Hindlimb muscle (tissue), 1 donor: ENCODE results near the gene P2RX6. TPM values are rescaled to one million over a fixed set of nuclear protein-coding genes. Genes with fewer than 3 reads are reported as not detected.
"Not testable (repeated sequence)": the region's sequence is repeated elsewhere in the genome, so short reads cannot be mapped to it uniquely, and the experiment has no call there.

Source experiments
- DNase-seq: peaks from one replicate; pipeline ENCODE4 v3.0.0-alpha.2; 2013
- polyA plus RNA-seq: library from polyadenylated mRNA; unstranded; fragments of 120-200 nt; gene quantifications from one replicate; pipeline ENCODE4 v1.2.1, GENCODE V29; 2013; ENCODE audit not compliant: insufficient read length

The P2RX6 gene
- polyA plus RNA-seq, 1 donor: 28.1 TPM

DNA sequence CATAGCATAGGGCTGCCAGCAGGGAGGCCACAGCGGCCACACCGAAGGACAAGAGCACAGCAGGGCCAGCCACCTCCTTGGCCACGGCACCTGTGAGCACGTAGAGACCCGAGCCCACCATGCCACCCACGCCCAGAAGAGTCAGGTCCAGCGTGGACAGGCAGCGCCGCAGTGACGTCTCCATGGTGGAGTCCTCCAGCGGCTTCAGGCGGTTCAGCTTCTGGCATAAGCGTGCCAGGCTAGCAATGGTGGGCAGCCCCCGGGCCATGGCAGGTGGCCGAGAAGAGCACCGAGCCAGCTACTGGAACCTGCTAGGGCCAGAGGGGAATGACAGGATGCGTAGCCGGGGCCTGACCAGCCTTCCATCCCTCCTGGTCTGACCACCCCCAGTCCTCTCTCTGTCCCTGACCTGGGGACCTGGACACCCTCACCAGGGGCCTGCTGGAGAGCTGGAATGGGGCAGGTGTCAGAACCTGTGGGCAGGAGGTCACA, 16.6 kb downstream of the P2RX6 start:
- DNase-seq: no peak

DNA sequence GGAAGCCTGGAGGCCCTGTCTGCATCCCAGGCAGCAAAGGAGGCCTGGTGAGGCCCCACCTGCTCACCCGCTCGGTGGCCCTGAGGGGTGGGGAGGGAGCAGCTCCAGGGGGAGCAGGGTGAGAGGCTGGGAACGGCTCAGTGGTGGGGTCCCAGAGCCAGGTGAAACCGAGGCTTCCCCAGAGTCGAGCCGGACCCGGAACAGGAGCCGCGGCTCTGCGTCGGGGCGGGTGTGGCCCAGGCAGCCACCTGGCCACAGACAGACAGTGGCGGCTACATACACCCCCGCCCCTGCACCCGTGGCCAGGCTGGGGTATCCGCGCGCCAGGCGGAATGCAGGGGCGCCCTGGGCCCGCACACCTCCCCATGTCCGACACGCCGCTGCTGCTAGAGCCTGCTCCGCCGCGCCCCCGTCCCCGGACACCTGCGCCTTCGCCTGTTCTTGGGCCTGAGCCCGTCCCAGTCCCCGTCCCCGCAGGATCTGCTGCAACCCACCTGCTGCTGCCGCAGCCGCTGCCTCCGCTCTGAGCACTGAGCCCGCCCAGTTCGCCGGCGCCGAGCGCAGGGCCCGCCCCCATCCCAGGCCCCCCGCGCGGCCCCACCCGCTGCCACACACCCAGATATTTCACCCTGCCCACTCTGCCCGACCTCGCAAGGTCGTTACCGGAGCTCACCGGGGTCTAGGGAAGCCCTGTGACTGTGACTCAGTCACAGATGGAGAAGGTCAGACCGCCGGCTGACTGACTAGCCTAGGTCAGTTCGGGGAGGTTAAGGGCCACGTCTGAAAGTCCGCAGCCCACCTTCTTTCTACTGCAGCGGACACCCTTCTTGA, 17.3 kb downstream of the P2RX6 start, which contains the start of gene SLC7A4:
TSS of gene SLC7A4 (minus strand) at position 525 of the 831 bp plus-strand sequence. CDS start 749 bp downstream, outside the sequence.
- no peak for DNase-seq

DNA sequence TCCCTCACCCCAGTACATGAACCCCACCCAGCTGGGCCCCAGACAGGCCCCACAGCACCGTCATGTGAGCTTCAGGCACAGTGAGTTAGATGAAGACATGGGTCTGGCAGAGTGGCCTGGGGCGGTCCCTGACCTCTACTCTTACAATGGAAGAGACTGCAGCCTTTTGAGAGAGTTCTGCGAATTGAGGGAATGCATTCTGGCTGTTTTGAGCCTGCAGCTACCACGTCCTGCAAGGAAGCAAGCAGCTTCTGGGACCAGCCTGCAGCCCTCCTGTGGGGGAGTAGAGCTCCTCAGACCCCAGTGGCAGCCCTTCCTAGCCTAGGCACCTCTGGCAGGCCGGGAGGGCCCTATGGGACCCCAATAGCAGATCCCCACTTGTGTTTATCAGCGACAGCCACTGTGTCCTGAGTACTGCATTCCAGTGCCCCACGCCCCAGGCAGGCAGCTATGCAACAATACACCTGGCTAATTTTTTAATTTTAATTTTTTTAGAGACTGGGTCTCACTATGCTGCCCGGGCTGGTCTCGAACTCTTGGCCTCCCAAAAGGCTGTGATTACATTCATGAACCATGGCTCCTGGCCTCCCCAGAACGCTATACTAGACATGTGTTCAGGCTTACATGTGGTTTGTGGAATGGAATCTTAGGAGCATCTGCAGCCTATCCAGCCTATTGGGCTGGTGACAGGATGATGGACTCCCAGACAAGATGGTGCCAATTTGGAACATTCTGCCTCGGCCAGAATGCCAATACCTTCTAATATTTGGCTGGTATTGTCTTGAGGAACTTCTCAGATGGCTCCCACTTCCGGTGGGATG, 18.1 kb downstream of the P2RX6 start:
- no peak for DNase-seq

DNA sequence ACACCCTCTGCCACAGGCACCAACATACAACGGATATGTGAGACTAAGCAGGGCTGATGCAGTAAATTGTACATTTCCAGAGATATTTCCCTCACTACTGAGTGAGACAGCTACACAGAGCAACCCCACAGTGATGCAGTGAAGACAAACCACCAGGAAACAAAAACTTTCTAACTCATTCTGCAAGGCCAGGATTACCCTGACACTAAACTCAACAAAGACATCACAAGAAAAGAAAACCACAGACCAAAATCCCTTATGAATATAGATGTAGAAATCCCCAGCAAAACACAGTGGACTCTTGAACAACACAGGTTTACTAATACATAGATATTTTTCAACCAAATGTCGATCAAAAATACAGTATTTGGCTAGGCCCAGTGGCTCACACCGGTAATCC, 18.9 kb downstream of the P2RX6 start:
- no peak for DNase-seq

DNA sequence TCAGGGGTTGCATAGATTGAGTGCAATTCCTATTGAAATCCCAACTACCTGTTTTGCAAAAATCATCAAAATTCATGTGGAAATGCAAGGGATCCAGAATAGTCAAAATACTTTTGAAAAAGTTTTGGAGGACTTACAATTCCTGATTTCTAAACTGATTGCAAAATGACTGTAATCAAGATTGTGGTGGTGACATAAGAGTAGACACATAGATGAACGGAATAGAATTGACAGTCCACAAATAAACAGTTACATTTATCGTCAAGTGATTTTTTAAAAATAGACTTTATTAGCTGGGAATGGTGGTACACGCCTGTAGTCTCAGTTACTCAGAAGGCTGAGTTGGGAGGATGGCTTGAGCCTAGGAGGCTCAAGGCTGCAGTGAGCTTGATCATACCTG, 20.0 kb downstream of the P2RX6 start:
- DNase-seq: no peak

DNA sequence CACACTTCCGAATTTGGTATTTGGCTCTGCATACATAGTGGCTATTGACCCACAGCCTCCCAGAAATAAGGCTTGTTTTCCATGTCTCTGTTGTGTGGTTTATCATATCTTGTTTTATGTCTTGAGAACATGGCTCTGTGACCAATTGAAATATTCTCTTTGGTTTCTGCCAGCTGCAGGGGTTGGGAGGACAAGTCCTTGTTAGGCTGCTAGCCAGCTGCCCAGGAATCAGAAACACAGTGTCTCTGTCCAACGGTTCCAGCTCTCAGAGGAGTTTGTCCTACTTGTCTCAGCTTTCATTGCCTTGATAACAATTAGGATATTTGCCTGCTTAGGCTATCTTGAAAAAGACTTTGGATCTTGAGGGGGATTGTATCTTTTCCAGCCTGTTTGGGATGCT, 23.4 kb downstream of the P2RX6 start:
- no peak for DNase-seq

DNA sequence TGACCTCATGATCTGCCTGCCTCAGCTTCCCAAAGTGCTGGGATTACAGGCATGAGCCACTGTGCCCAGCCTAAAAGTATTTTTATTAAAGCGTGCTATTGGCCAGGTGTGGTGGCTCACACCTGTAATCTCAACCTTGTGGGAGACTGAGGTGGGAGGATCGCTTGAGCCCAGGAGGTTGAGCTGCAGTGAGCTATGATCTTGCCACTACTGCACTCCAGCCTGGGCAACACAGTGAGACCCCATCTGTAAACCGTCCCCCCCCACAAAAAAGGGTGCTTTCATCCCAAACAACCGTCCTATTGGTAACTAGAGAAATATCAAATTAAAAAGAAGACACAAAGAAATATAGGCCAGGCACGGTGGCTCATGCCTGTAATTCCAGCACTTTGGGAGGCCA, 24.2 kb downstream of the P2RX6 start:
- DNase-seq: not testable (repeated sequence)

DNA sequence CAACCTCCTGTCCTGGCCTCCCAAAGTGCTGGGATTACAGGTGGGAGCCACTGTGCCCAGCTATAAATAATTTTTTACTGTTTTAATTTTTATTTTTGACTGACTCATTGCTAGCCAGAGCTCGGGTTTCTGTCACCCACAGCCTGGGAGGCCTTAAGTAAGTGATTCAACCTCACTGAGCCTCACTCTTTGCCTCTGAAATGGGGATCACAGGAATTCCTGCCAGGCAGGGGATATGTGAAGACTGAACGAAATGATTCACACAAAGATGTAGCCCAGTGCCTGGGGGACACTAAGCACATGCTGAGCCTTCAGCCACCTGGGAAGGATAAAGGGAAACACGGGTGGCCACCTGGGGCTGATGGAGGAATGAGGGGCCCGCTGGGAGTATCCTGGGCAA, 27.0 kb downstream of the P2RX6 start:
- no peak for DNase-seq

DNA sequence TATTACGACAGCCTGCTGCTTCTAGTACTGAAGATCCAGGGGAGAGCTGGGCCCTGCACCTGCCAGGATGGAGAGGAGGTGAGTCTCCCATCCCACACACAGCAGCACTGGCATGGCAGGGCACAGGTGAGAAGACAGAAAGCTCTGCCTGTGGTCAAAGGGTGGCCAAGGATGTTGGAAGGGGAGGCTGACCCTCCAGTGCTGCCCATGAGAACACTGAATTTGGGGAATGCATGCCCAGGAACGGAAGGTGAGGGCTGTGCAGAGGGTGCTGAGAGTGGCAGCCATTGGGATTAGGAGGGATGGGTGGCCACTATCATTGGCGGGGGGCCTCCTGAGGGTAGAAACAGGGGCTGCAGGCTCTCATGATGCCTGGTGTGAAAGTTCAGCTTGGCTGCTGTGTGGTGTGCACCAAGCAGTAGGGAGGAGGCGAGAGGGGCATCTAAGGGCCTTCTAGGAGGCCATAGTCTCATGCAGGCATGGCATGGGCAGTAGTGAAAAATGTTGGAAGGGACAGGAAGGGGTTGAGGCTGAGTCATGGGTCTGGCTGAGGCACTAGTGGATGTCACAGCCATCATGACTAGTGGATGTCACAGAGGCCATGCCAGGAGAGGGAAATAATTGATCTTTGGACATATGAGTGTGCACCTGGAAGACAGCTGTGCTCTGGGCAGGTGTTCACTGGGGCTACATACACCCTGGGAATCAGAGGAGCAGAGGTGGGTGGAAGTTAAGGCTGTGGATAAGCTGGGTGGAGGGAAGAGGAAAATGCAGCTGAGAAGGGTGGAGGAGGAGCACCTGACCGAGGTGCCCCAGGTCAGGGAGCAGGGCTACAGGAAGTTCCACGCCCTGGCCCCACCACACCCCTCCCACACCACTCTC, 28.3 kb downstream of the P2RX6 start:
- no peak for DNase-seq

DNA sequence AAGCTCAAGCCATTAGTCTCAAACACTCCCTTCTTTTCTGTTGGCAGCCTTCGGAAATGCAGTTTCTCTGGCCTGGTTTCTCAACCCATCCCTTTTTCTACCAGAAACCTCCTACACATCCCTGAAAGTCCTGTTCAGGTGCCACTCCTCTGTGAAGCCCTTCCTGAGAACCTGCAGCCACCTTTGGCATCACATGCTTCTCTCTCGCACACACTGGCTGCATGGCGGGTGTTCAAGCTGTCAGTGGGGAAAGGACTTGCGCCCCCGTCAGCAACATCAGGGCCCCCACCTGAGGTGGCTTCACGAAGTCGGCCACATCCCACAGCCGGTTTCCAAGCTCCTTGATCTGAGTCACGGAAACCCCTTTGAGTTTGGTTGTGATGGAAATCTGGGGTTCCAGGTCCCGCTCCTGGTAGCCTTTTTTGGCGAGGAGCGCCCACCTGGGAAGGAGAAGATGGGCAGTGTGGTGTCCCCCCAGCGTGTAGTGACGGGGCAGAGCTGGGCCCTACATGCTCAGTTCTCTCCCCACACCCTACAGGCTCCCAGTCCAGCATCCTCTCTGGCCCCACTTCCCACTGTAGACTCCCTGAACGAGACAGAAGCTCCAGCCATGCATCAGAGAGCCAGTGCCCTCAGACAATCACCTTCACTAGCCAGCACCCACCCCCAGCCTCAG, 29.0 kb downstream of the P2RX6 start:
- no peak for DNase-seq

DNA sequence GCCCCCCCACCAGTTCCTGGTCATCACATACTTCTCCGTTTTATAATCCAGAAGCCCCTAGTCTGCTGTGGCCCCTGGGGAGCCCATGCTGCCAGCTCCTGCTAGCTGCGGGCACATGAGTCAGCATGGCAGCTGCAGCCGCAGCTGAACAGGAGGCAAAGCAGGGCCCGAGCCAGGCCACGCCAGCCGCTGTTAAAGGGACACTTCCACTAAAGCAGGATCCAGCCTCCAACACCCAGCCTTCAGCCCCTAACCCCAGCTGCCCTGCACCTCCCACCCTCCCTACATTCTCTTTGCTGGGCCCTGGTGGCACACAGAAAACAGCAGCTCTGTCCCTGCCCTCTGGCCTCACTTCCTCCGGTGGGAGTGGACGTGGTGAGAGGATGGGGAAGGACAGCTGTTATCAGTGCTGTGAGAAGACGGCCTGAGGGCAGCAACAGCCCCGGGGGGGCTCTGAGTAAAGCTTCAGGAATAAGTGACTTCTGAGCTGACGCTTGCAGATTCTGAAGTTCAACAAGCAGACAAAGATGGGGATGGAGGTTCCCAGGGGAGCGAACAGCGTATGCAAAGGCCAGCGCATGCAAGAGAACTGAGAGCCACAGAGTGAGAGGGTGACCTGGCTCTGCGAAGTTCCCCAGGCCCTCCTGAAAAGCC, 30.1 kb downstream of the P2RX6 start:
- DNase-seq: peak; percentile 23

DNA sequence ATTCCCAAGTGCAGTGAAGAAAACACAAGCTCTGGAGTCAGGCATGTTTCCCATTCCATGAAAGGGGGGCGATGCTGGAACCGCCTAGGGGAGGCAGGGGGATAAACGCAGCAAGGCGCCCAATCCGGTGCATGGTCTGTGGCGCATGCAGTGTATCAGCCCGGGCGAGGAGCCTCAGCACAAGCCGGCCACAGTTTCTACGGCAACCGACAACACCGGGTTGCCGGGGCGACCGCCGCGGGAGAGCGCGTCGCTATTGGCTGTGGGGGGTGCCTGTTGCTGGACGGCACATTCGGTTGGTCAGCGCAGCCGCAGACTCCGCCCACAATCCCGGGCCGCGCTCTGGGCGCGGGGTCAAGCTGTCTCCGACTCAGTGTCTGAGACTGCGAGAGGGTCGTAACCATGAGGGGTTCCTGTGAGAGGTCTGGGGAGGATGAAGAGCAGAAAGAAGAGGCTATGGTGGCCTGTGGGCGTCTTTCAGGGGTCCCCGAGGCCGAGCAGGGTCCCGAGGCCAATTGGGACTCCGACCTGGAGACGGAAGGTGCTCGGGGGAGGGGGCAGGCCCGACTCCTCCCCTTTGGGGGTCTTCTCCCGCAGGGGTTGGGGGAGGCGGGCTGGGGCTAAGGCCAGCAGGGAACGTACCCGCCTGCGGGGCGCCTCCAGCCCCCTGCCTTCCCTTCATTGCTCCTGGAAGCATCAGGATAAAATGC, 30.8 kb downstream of the P2RX6 start, which contains the start of gene LRRC74B:
TSS of gene LRRC74B (plus strand) at position 362 of the 710 bp plus-strand sequence. CDS start at position 403, 41 bp downstream.
- peak; percentile 90 for DNase-seq

DNA sequence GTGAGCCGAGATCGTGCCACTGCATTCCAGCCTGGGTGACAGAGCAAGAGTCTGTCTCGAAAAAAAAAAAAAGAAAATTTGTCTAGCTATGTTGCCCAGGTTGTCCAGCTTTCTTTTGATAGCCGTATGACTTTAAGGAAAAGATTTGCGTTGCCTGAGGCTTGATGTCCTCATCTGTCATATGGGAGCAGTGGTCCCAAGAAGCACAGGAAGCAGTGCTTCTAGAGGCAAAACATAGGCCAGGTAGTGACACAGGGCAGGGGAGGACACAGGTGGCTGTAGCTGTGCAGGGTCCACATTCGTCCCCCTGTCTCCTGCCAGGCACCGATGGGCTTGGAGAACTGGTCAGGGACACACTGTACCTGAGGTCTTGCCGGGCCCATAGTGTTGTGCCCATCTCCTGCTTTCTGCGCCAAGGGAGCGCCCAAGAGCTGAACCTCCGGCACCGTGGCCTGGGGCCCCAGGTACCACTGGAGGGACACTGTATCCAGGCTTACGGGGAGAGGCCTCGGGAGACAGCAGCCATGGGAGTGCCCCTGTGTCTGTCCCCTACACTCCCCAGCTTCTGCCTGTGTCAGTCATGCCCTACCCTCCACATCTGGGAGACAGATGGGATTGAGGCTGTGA, 32.2 kb downstream of the P2RX6 start:
- DNase-seq: no peak

DNA sequence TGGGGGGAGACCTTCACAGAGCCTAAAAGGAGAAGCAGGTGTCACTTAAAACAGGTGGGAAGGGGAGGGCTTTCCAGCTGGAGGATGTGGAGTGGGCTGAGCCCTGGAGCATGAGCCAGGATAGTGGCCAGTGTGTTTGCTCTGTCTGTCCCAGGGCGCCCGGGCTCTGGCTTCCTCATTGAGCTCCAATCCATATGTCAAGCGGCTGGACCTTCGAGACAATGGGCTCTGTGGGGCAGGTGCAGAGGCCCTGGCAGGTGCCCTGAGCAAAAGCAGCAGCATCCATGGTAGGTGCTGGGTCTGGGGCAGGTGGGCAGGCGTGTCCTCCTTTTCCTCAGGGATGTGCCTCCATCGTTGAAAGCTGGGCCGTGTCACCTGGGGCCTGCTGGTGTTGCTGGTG, 32.8 kb downstream of the P2RX6 start:
- DNase-seq: no peak

DNA sequence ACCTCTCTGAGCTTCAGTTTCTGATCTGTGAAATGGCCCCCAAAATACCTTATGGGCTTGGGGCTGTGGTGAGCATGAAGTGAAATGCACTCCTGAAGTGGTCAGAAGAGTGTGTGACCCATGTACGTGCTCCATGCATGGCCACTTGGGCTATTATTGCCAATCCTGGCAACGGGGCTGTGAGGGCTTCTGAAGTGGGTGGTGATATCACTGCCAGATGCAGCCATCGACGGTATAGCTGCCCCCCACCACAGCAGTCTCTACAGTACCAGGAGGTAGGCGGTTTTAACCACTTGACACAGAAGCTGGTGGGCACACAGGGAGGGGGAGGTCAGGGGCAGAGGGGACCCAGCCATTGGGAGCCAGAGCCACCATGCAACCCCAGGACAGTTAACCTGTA, 33.5 kb downstream of the P2RX6 start:
- DNase-seq: not testable (repeated sequence)

DNA sequence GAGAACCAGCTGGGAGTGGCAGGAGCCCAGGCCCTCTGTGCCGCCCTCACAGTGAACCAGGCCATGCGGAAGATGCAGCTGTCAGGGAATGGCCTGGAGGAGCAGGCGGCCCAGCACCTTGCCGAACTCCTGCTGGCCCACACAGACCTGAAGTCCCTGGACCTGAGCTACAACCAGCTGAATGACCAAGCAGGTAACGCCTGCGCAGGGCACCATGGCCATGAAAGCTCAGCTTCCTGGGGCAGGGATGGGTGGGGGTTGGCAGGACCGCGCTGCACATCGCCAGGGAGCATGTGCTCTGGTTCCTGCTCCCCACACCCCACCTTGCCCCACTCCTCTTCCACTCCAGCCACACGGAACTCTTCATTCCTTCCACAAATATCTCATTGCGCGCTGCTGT, 34.0 kb downstream of the P2RX6 start:
- not testable (repeated sequence) for DNase-seq

DNA sequence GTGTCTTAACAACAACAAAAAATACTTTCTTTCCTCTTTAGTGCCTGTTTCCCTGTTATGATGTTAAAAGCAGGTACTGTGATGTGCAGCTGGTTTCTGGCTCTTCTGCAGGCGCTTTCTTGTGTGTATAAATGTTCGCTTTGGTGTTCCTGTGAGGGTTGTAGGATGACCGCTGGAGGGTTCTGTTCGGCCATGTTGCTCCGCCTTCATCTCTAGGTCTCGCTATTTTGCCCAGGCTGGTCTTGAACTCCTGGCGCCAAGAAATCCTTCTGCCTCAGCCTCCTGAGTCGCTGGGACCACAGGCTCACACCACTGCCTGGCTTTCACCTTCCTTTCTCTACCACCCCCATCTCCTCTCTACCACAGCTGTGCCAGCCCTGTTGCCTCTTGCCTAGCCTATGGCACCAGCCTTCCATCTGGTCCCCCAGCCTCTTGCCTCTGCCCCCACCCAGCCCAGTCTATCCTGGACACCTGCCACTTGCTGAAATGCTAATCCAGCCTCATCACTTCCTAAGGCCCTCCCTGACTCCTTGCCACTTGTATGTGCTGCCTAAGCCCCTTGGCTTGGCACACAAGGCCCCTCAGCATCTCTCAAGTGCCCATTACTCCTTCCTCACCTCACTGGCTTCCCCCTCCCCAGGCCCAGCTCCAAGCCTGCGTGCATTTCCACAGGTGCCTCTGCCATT, 36.3 kb downstream of the P2RX6 start:
- DNase-seq: no peak

DNA sequence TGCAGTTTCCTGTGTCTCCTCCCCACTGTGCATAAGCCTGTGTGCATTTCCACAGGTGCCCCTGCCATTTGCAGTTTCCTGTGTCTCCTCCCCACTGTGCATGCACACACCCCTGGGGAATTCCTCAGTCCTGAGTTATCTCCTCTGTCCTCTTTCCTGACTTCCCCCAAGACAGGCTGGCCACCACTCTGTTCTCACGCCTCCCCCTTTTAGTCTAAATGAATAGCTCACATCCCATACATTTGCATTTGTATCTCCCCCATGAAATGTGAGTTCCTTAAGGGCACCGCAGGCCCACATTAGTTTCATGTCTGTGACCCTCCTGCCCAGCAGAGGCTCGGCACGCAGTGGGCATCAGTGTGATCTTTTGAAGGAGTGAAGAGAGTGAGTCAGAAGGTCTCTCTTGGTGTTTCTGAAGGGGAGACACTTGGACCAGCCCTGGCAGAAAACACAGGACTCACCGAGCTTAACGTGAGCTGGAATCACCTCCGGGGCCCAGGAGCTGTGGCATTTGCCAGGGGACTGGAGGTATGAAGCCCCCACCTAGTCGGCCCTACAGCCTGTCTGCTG, 37.0 kb downstream of the P2RX6 start:
- no peak for DNase-seq
